ENCODE data around the gene MRPL17. TPM values are rescaled to one million over a fixed set of nuclear protein-coding genes. Genes with fewer than 3 reads are reported as not detected.
"Not testable (repeated sequence)": the region's sequence is repeated elsewhere in the genome, so short reads cannot be mapped to it uniquely, and the experiment has no call there.

The MRPL17 gene
- total and polyA plus RNA-seq, 2 experiments from 2014 or later, result 26.7 to 81.8 TPM

DNA sequence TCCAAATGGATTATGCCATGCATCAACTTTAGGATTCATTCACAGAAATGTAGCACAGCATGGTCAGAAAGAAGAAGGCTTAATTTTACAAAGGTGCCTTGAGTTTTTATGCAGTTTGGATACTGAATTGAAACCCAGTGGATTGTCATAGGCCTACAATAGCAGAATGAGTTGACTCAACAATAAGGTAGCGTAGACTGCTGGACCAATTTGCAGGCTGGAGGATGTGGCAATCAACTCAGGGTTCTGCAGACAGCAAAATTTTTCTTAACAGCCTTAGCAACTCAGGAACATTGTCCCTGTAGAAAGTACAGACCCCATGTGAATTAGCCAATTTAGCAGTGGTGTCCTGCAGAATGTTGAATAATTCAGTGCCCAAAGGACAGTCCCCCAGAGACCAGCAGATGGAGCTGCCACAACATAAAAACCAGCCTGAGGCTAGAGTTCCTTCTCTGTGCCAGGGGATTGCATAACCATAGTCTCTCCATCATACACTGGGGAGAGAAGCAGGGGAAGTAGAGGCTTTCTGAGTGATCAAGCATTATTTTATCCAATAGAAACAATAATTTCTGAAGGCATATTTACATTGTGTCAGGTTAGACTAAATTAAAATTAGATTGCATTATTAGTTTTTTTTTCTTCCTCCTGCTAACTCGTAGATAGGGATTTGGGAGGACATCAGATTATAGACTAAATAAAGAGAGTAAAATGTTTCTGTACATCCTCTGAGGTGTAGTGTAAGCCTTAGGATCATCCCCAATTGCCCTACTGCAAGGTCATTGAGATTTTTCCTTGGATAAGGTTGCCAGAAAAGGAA lies 20.3 kb upstream of the MRPL17 start:
- DNase-seq (ENCODE audit: low spot score) (peak; percentile 78), ATAC-seq (peak; percentile 97)
- Histone ChIP-seq H3K36me3 (ENCODE audit: insufficient read depth) (no peaks in the 10 kb centered on the region), H3K4me2 (no peak overlapping the region), H3K79me2 (replicated peaks; ENCODE audit: insufficient read depth) (no peaks in the 10 kb centered on the region), H3F3A (replicated peaks; ENCODE audit: low read depth) (no peaks in the 10 kb centered on the region), H3K4me3 (no peak overlapping the region), H4K20me1 (replicated peaks; ENCODE audit: insufficient read depth) (no peaks in the 10 kb centered on the region), H2AFZ (peak overlapping the region; percentile 4; the same call in 1 of the 2 replicates), H3K9me2 (ENCODE audit: insufficient read depth) (no peaks in the 10 kb centered on the region), H3K4me1 (ENCODE audit: insufficient read depth) (peaks cover 7% of the 10 kb centered on the region; the same call in 1 of the 2 replicates), H3K27me3 (ENCODE audit: insufficient read depth) (no peaks in the 10 kb centered on the region), H3K27ac (ENCODE audit: low read depth) (no peak overlapping the region)
- Mint-ChIP-seq H3K4me3 (no peak overlapping the region), H3K36me3 (ENCODE audit: low read depth) (no peaks in the 10 kb centered on the region), H3K9me3 (no peaks in the 10 kb centered on the region), H3K4me1 (peaks cover 5% of the 10 kb centered on the region; the same call in 2 of the 3 replicates), H3K27me3 (ENCODE audit: insufficient read depth, low read depth, poor library complexity) (peaks cover under 1% of the 10 kb centered on the region), H3K27ac (no peak overlapping the region)
- TF ChIP-seq POLR2AphosphoS5 (IDR thresholded peaks at IDR 0.05; ENCODE audit: low read depth) (no peak), CTCF (conservative IDR thresholded peaks at IDR 0.05; ENCODE audit: low read depth in 2 of 2) (peak; percentile 70 to 81), CREB1 (CRISPR knock-in tag; IDR thresholded peaks at IDR 0.05; ENCODE audit: low read depth) (no peak), ZNF331 (CRISPR knock-in tag; IDR thresholded peaks at IDR 0.05; ENCODE audit: low read depth) (no peak)

GRCh38 chr11:6701955-6702354 lies 18.8 kb upstream of the MRPL17 start:
- not testable (repeated sequence) for H3K27ac Mint-ChIP-seq; H3K79me2 ChIP-seq (replicated peaks; ENCODE audit: insufficient read depth); H3K27me3 ChIP-seq (ENCODE audit: insufficient read depth); H3K4me3 Mint-ChIP-seq; H3K9me2 ChIP-seq (ENCODE audit: insufficient read depth); H3K36me3 Mint-ChIP-seq (ENCODE audit: low read depth); H3K9me3 Mint-ChIP-seq; H3K4me3 ChIP-seq; H4K20me1 ChIP-seq (replicated peaks; ENCODE audit: insufficient read depth); H3K27ac ChIP-seq (ENCODE audit: low read depth); H3K36me3 ChIP-seq (ENCODE audit: insufficient read depth); H3F3A ChIP-seq (replicated peaks; ENCODE audit: low read depth); ATAC-seq; H3K4me1 ChIP-seq (ENCODE audit: insufficient read depth); DNase-seq (ENCODE audit: low spot score); H3K4me1 Mint-ChIP-seq; H3K4me2 ChIP-seq; H3K27me3 Mint-ChIP-seq (ENCODE audit: insufficient read depth, low read depth, poor library complexity)
- peak overlapping the region; percentile 26; the same call in 1 of the 2 replicates for H2AFZ ChIP-seq

GRCh38 chr11:6695377-6695776 lies 12.2 kb upstream of the MRPL17 start:
- Mint-ChIP-seq H3K36me3 (ENCODE audit: low read depth) (no peaks in the 10 kb centered on the region), H3K4me3 (no peak overlapping the region), H3K4me1 (peaks cover 3% of the 10 kb centered on the region; the same call in 2 of the 3 replicates), H3K27ac (no peak overlapping the region), H3K9me3 (no peaks in the 10 kb centered on the region), H3K27me3 (ENCODE audit: insufficient read depth, low read depth, poor library complexity) (no peaks in the 10 kb centered on the region)
- Histone ChIP-seq H3K4me3 (no peak overlapping the region), H3K4me1 (ENCODE audit: insufficient read depth) (peaks cover 4% of the 10 kb centered on the region; the same call in 1 of the 2 replicates), H3F3A (replicated peaks; ENCODE audit: low read depth) (no peaks in the 10 kb centered on the region), H3K4me2 (no peak overlapping the region), H3K79me2 (replicated peaks; ENCODE audit: insufficient read depth) (no peaks in the 10 kb centered on the region), H2AFZ (no peak overlapping the region), H3K36me3 (ENCODE audit: insufficient read depth) (no peaks in the 10 kb centered on the region), H4K20me1 (replicated peaks; ENCODE audit: insufficient read depth) (no peaks in the 10 kb centered on the region), H3K27ac (ENCODE audit: low read depth) (no peak overlapping the region), H3K9me2 (ENCODE audit: insufficient read depth) (no peaks in the 10 kb centered on the region), H3K27me3 (ENCODE audit: insufficient read depth) (no peaks in the 10 kb centered on the region)
- ATAC-seq, result no peak
- TF ChIP-seq CREB1 (CRISPR knock-in tag; IDR thresholded peaks at IDR 0.05; ENCODE audit: low read depth) (no peak), CTCF (conservative IDR thresholded peaks at IDR 0.05; ENCODE audit: low read depth in 2 of 2) (no peak)
- no peak for DNase-seq (ENCODE audit: low spot score)

All from GM23338 (cell line).